Osteoblast (primary cell): Measurements from ENCODE around the gene CDC42BPG. TPM values are rescaled to one million over a fixed set of nuclear protein-coding genes. Genes with fewer than 3 reads are reported as not detected.

Experiments
- DNase-seq: peaks from one replicate; pipeline ENCODE4 v3.0.0; 2011; ENCODE audit warnings: low spot score, mixed read lengths; ENCODE audit not compliant: insufficient read length; ENCODE audit errors: missing footprints
- H2AFZ ChIP-seq: 2 replicates; pipeline ENCODE4 v1.6.0; 2011; ENCODE audit warnings: mild to moderate bottlenecking, low read length
- H3K27ac ChIP-seq: 2 replicates; pipeline ENCODE4 v1.5.1; 2011; ENCODE audit warnings: mild to moderate bottlenecking, low read depth, low read length, moderate library complexity
- H3K27me3 ChIP-seq: 2 replicates; pipeline ENCODE4 v1.6.0; 2012; ENCODE audit warnings: mild to moderate bottlenecking, control low read depth, inconsistent platforms, low read length, moderate library complexity; ENCODE audit not compliant: insufficient read depth
- H3K36me3 ChIP-seq: 2 replicates; pipeline ENCODE4 v1.5.1; 2011; ENCODE audit warnings: mild to moderate bottlenecking, low read length, control low read depth, moderate library complexity; ENCODE audit not compliant: insufficient read depth
- H3K4me1 ChIP-seq: 2 replicates; pipeline ENCODE4 v1.5.1; 2011; ENCODE audit warnings: mild to moderate bottlenecking, low read length, control low read depth, moderate library complexity; ENCODE audit not compliant: insufficient read depth
- H3K4me2 ChIP-seq: 2 replicates; pipeline ENCODE4 v1.6.0; 2011; ENCODE audit warnings: mild to moderate bottlenecking, low read length; ENCODE audit not compliant: insufficient read depth
- H3K4me3 ChIP-seq: fragments of 200-600 bp; sonication (generic); 3 replicates; pipeline ENCODE4 v1.5.1; 2012; ENCODE audit warnings: mild to moderate bottlenecking, low read length, inconsistent platforms; ENCODE audit not compliant: insufficient read depth
- H3K79me2 ChIP-seq: 2 replicates; pipeline ENCODE4 v1.6.0; 2012; ENCODE audit warnings: mild to moderate bottlenecking, low read length, control low read depth, inconsistent platforms; ENCODE audit not compliant: insufficient read depth
- H3K9me3 ChIP-seq: 2 replicates; pipeline ENCODE4 v1.5.1; 2011; ENCODE audit warnings: low read depth, low read length, control low read depth
- H4K20me1 ChIP-seq: 2 replicates; pipeline ENCODE4 v1.6.0; 2012; ENCODE audit warnings: mild to moderate bottlenecking, low read length, control low read depth; ENCODE audit not compliant: insufficient read depth
- CTCF ChIP-seq: IDR thresholded peaks from 2 replicates; pipeline ENCODE4 v1.5.1; 2011; ENCODE audit warnings: mild to moderate bottlenecking, low read depth, low read length, moderate library complexity; ENCODE audit errors: extremely low read depth
- total RNA-seq: library from RNA; depleted of rRNA; stranded (reverse); fragments of >200 nt; gene quantifications from 2 replicates; pipeline ENCODE4 v1.2.3, GENCODE V29; 2012

CDC42BPG gene
- total RNA-seq, 1 donor: under 0.01 TPM

GRCh38 chr11:64833509-64833908, 10.9 kb downstream of the CDC42BPG start:
- DNase-seq: no peak
- Histone ChIP-seq H3K4me3 (no peak overlapping the region), H3K79me2 (no peaks in the 10 kb centered on the region), H3K36me3 (no peaks in the 10 kb centered on the region), H4K20me1 (no peaks in the 10 kb centered on the region), H3K4me1 (no peaks in the 10 kb centered on the region), H3K9me3 (no peaks in the 10 kb centered on the region), H3K27me3 (no peaks in the 10 kb centered on the region), H2AFZ (no peak overlapping the region), H3K27ac (no peak overlapping the region), H3K4me2 (no peak overlapping the region)
- TF ChIP-seq CTCF: no peak

- DNase-seq: peak; percentile 48
- Histone ChIP-seq H3K4me2 (no peak overlapping the region), H3K4me1 (no peaks in the 10 kb centered on the region), H2AFZ (no peak overlapping the region), H4K20me1 (no peaks in the 10 kb centered on the region), H3K79me2 (no peaks in the 10 kb centered on the region), H3K27ac (no peak overlapping the region), H3K9me3 (no peaks in the 10 kb centered on the region), H3K36me3 (no peaks in the 10 kb centered on the region), H3K27me3 (no peaks in the 10 kb centered on the region), H3K4me3 (no peak overlapping the region)
- no peak for TF ChIP-seq CTCF
These were observed 11.3 kb downstream of the CDC42BPG start for GRCh38 chr11:64833198-64833502.

GRCh38 chr11:64832467-64833197, 11.8 kb downstream of the CDC42BPG start:
- no peak for TF ChIP-seq CTCF
- DNase-seq: peak; percentile 88
- Histone ChIP-seq H2AFZ (no peak overlapping the region), H3K4me3 (no peak overlapping the region), H4K20me1 (no peaks in the 10 kb centered on the region), H3K4me1 (no peaks in the 10 kb centered on the region), H3K79me2 (no peaks in the 10 kb centered on the region), H3K4me2 (no peak overlapping the region), H3K27me3 (no peaks in the 10 kb centered on the region), H3K36me3 (no peaks in the 10 kb centered on the region), H3K9me3 (no peaks in the 10 kb centered on the region), H3K27ac (no peak overlapping the region)

GRCh38 chr11:64831411-64831891, 13.0 kb downstream of the CDC42BPG start:
- Histone ChIP-seq H3K79me2 (no peaks in the 10 kb centered on the region), H3K9me3 (no peaks in the 10 kb centered on the region), H3K4me2 (no peak overlapping the region), H3K27ac (no peak overlapping the region), H3K27me3 (no peaks in the 10 kb centered on the region), H3K36me3 (no peaks in the 10 kb centered on the region), H3K4me1 (no peaks in the 10 kb centered on the region), H4K20me1 (no peaks in the 10 kb centered on the region), H2AFZ (no peak overlapping the region), H3K4me3 (no peak overlapping the region)
- TF ChIP-seq CTCF: no peak
- peak; percentile 80 for DNase-seq
